IPS-NIHi7 (cell line): ENCODE data around the gene HIRIP3.
"Not testable (repeated sequence)": the region's sequence is repeated elsewhere in the genome, so short reads cannot be mapped to it uniquely, and the experiment has no call there.

Experiments used
- DNase-seq: peaks from one replicate; pipeline ENCODE4 v3.0.0; 2012; ENCODE audit warnings: mixed read lengths; ENCODE audit errors: extremely low spot score

The HIRIP3 gene

DNA sequence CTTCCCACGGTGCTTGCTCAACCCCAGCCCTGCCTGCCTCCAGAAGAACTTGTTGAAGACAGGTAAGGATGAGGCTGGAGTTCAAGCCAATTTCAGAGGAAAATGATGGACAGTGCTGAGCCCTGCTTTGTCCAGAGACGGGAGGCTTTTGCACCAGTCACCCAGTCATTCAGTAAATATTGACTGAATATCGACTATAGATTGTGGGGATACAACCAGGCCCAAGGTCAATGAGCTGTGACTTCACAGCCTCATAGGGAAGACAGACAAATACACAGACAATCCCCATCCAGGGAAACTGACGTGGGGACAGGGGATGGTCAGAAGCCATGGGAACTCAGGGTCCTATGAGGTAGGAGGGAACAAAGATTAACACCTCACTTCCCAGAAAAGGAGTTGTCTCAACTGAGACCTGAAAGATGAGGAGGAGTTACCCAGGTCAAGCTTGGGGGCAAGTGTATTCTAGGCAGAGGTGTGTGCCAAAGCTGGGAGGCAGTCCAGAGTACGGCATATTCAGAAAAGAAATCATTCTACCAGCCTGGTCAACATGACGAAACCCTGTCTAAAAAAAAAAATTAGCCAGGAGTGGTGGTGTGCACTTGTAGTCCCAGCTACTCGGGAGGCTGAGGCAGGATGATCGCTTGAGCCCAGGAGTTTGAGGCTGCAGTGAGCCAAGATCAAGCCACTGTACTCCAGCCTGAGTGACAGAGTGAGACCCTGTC, 21.3 kb upstream of the HIRIP3 start:
- DNase-seq, result no peak

GRCh38 chr16:30015450-30015849, 20.0 kb upstream of the HIRIP3 start:
- DNase-seq, result not testable (repeated sequence)

- not testable (repeated sequence) for DNase-seq
Measured at GRCh38 chr16:30012598-30012997, 17.2 kb upstream of the HIRIP3 start.

GRCh38 chr16:30011714-30012504, 16.5 kb upstream of the HIRIP3 start:
- no peak for DNase-seq

GRCh38 chr16:30010844-30011713, 15.7 kb upstream of the HIRIP3 start, which contains the start of gene DOC2A:
Gene DOC2A (minus strand): TSS chr16:30011027. CDS start chr16:30010222, 805 bp downstream.
- DNase-seq, result peak; percentile 77

DNA sequence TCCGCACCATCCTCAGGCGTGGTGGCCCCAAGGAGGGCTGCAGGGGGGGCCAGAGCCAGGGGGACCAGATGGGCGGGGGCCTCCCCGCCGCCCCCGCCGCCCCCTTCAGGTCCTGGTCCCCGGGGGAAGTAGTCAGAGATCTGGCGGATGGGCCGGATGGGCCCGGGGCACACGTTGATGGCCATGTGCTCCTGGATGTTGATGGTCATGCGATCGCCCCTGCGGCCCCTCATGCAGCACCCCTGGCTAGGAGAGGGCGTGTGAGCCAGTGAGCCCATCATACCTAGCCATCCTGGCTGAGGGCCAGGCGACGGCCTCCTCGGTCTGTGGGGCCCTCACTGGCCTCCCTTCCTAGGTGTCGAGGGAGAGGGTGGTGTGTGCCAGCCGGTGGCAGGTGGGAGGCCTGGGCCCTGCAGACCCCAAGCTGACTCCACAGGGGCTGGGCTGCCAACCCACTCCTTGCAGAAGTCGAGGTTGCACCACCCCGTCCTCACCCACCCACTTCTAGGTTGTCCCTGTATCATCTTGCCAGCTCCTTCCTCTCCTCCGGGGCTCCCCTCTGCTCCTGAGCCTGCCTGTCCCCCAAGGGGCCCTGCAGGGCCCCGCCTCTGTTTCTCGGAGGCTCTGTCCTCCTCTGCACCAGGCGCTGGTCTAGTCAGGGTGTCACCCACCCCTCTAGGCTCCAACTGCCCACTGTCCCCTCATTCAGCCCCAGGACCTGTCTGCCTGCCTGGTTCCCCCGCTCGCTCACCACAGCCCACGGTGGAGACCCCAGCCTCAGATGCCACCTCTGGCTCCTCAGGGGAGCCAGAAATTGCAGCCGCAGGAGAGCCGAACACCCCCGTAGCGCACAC, 14.8 kb upstream of the HIRIP3 start:
- no peak for DNase-seq

DNA sequence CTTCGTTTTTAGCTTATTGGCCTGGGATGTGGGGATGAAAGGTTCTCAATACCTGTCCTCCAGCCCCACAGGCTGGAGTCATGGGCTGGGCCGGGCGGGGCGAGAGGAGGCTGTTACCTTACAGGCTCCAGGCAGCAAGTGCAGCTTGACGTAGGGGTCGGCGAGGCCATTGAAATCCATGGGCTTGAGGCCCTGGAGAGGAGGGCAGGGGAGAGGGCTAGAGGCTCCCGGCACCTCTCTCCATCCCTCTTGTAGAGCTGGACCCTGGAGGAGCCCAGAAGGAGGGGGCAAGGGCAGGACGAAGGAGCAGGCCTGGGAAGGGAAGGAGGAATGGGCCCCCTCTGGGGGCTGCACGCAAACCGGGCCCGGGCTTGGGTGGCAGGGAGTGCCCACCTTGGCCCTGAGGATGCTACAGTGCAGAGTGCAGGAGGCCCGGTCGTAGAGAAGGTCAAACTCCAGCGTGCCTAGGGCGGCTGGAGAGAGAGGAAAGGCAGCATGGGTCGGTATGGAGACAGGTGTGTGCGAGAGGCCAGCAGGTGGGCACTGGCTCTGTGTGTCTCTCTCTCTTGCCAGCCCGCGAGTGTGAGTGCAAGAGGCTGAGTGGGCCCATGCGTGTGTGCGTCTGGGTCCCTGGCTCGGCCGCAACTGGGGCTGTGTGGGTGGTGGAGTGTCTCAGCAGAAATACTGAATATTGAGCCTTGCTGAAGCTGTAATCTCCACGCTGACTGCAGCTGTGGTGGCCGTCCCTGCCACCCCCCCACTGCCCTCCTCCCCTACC, 13.9 kb upstream of the HIRIP3 start:
- DNase-seq, result no peak

GRCh38 chr16:30007378-30007895, 12.0 kb upstream of the HIRIP3 start:
- no peak for DNase-seq

DNA sequence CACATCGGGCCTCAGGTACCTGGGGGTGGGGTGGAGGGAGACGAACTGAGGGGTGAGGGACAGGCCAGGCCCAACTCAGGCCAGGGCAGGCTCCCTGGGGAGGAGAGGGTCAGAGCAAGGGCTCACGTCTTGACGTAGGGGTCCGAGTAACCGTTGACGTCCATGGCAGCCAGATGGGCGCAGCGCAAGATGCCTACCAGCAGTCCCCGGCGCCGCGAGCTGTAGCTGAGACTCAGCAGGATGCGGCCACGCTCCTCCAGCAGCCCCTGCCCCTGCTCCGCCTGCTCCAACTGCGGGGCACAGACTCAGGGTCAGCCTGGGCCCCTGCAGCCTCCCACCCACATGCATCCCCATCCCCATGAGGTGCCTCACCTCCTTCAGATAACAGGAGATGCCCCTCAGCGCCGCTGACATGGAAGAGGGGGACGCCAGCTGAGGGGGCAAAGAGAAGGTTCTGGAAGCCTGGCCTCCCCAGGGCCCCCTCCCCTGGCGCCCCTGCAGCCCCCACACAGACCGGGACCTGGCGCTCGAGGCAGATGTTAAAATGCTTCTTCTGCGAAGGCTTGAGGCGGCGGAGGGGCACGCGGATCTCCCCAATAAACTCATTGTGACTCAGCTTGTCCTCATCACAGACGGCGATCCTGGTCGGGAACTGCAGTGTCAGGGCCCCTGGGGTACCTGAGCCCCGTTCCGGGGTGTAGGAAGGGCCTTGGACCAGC, 11.4 kb upstream of the HIRIP3 start:
- DNase-seq, result no peak

GRCh38 chr16:30006095-30006473, 10.7 kb upstream of the HIRIP3 start:
- no peak for DNase-seq

DNA sequence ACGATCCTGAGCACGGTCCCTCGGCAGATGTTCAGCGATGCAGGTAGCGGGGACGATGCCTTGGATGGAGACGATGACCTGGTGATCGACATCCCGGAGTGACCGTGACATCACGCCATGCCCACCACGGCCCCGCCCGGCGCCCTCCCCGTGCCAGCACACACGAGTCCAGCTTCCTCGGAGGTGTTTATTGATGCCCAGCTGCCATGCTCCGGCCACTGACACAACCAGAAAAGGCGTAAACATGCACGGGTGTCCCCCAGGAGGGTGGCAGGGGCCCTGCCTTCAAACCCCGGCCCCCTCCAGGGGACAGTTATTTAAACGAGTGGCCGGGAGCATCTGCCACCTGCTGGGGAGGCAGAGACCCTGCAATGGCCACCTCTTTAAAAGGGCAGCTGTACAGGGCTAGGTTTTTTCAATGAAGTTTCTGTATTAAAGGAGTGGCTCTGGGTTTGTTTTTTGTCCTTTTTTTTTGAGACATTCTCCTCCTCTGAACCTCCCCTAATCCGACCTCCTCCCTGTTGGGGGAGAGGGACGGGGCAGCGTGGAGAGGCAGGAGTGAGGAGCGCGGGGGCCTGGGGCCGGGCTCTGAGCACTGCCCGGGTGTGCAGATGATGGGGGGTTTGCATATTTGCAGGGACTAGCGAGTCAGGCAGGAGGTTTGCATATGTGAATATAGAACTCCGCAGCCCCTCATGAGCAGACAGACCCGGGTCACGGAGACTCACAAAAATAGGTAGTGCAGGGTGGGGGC, 10.1 kb upstream of the HIRIP3 start:
- peak; percentile 73 for DNase-seq

- DNase-seq, result no peak
Measured at GRCh38 chr16:30004811-30005242, 9.4 kb upstream of the HIRIP3 start.

DNA sequence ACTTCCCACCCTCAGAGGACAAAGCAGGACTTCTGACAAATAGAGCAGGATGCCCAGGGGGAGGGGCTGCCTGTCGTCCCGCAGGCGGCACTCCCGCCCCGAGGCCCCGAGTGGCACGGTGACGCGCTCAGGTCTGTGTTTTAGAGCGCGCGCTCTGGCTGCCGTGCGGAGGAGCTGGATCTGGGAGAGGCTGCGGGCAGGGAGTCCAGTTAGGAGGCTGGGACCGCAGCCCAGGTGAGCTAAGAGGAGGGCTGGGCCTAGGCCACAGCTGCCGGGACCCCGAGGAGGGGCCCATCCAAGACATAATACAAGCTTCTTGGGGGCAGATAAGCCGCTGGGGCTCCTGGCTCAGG, 9.0 kb upstream of the HIRIP3 start:
- DNase-seq, result no peak

- no peak for DNase-seq
Measured at GRCh38 chr16:30003670-30004423, 8.4 kb upstream of the HIRIP3 start.

- DNase-seq, result no peak
Measured at GRCh38 chr16:30002614-30003346, 7.4 kb upstream of the HIRIP3 start.

- peak; percentile 45 for DNase-seq
Measured at GRCh38 chr16:30000735-30001631, 5.6 kb upstream of the HIRIP3 start.
